Ureter (tissue), 1 donor: ENCODE measurements around the gene MEG3. TPM values are rescaled to one million over a fixed set of nuclear protein-coding genes. Genes with fewer than 3 reads are reported as not detected.
A peak's percentile ranks its signal among the peaks of the same experiment; 100 is the strongest.

Experiments used
- DNase-seq: peaks from one replicate; pipeline ENCODE4 v3.0.0-alpha.2; 2020; ENCODE audit warnings: low spot score
- total RNA-seq: library from RNA; stranded (reverse); gene quantifications from one replicate; pipeline ENCODE4 v1.2.4, GENCODE V29; 2023
- donor health status: DM: yes; HTN: yes; CAD: no.

Gene MEG3
- total RNA-seq, result 77.9 TPM

GRCh38 chr14:100825713-100826331, at the start of gene MEG3:
TSS of gene MEG3 (plus strand) at chr14:100826118.
- no peak for DNase-seq

DNA sequence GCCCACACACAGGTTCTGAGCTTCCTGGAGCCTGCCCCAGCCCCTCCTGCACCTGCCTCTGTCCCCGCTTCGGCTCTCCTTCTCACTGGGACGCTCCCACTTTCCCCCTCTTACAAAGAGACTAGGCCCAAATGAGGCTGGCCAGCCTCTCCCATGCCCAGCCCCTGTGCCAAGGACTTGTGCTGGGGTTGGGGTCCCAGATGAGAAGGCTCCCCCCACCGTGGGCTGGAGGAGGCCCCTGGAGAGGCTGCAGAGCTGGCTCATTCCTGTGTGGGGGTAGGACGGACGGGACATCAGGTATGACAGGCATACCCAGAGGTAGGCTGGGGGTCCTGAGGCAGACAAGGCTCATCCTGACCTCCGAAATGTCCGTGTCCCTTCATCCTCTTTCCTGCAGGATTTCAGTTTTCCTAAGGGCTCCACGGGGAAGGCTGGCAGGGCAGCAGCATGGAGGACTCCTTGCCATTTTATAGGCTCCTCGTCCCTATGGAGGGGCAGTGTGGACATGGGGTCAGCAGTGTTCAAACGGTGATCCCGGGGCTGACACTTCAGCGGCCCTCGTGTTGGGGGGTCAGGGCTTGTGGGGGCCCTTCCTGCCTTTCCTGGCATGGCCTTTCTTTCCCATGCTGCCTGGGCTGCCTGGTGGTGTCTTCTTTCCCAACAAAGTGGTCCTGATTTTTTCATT, 49.1 kb upstream of the MEG3 start:
- DNase-seq, result peak; percentile 17

- no peak for DNase-seq
Observed at GRCh38 chr14:100777366-100777817, 48.5 kb upstream of the MEG3 start.

DNA sequence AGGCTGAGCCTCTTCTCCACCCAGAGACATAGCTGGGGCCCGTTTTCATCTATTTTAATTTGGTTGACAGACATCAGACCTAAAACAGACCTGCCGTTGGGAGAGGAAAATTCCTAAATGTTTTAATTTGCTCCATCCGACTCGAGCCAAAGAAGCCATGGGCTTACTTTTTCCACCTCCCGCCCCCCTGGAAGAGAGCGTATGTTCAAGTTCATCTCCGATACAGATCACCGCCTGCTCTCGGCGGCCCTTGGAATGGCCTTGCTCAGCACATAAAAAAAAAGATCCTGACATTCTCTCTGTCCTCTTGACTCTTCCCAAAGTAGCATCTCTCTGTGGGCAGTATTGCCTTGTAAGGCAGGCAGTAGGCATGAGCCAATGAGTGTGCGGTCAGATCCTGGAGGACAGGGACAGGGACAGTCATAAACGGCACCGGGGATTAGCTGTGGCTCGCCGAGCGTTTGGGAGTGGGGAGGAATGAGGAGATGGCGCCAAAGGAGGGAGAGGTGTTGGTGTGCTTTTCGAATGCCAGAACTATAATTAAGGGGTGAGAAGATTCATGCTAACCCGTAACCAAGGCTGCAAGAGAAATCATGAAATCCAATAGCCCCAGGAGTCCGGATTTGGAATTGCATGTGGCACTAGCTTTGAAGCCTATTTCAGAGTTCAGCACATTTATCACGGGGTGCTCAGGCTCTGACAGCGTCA, 47.9 kb upstream of the MEG3 start:
- DNase-seq, result no peak

DNA sequence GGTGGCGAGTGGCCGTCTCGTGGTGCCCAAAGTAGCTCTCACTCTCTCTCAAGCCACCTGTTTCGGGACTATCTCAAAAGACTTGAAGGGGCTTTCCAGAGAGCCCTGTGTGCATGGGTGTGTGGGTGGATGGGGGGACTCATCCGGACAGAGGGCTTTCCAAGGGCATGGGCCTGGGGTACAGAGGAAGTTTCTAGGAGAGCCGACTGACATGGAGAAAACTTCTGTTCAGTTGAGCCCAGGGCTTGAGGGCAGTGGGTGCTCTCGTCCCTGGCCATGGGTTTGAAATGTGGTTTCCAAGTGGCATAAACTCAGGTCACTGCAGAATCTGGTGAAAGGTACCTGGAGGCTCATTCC, 47.4 kb upstream of the MEG3 start:
- no peak for DNase-seq

GRCh38 chr14:100778951-100779690, 46.8 kb upstream of the MEG3 start:
- DNase-seq, result no peak

- no peak for DNase-seq
Observed at GRCh38 chr14:100779691-100780080, 46.2 kb upstream of the MEG3 start.

DNA sequence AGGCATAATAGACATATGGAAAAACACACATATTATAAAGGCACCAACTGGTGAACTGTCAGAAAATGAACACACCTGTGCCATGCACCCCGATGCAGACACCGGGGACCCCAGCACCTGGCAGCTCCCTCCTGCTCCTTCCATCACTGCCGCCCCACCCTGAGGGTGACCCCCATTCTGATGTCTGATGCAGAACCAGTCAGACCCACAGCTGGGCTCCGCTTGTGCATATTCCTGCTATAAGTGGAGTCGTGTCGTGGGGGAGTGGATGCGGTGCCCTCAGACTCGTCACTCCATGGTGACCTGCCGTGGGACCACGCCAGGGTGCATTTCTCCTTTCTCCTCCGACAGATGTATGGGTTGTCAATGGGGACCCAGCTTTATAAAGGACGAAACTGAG, 45.7 kb upstream of the MEG3 start:
- DNase-seq, result no peak

DNA sequence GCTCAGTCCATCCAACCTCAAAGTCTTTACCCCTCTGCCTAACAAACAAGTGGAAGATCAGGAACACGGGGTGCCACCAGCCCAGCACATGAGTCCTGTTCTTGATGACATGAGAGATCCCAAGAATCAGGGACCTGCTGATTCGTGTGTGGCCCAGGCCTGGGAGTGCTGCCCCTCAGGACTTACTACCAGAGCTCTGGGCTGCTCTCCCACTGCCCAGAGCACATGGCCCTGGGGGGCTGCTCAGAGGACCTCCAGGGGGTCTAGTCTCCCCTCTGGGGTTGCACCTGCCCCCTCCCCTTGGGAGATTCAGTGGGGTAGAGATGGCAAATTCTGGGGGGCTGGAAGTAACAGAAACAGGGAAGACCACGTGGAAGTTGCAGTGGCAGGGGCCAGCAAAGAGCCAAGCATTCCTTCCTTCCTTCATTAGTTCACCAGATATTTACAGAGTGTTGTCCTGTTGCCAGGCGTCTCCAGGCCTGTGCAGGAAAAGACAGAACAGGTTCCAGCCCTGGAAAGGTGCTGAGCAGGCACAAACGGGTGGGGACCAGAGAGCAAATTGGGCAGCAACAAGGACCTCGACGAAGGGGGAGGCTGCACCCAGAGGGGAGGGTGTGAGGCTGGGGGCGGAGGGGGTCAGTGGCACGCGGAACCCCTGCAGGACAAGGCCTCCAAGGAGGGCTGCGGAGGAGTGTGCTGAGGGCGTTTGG, 45.1 kb upstream of the MEG3 start:
- no peak for DNase-seq

- DNase-seq, result no peak
Observed at GRCh38 chr14:100781952-100782351, 44.0 kb upstream of the MEG3 start.

DNA sequence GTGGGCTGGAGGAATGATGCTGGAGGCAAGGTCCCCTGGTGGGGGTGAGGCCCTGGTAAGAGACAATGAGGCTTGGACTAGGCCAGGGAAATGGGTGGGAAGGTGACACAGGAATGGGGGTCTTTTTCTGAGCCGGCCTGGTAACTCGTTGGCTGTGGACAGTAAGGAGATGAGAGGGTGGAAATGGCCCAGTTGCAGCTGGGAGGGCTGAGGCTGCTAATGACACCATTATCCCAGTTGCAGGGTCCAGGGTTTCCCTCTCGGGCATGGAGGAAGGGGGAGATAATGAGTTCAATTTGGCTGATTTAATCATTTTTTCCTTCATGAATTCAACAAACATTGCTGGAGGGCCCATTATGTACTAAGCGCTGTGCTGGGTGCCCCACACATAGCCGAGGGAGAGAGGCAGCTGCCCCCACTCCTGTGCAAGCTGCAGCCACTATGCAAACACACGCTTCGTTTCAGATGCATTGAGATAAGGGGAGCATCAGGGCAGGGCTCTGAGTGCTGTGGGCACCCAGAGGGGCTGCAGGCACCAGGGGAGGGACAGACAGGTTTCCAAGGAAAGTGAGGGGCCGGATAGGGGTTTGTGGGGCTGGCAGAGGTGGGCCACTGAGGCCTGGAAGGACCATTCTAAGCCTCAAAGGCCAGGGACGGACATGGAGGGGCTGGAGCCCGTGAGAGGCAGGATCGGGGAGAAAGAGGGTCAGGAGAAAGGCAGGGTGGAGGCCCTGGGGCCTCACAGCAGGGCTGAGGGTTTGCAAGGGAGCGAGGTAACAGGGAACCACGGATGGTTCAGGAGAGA, 43.2 kb upstream of the MEG3 start:
- DNase-seq, result no peak

- DNase-seq, result no peak
Observed at GRCh38 chr14:100783630-100784370, 42.1 kb upstream of the MEG3 start.

DNA sequence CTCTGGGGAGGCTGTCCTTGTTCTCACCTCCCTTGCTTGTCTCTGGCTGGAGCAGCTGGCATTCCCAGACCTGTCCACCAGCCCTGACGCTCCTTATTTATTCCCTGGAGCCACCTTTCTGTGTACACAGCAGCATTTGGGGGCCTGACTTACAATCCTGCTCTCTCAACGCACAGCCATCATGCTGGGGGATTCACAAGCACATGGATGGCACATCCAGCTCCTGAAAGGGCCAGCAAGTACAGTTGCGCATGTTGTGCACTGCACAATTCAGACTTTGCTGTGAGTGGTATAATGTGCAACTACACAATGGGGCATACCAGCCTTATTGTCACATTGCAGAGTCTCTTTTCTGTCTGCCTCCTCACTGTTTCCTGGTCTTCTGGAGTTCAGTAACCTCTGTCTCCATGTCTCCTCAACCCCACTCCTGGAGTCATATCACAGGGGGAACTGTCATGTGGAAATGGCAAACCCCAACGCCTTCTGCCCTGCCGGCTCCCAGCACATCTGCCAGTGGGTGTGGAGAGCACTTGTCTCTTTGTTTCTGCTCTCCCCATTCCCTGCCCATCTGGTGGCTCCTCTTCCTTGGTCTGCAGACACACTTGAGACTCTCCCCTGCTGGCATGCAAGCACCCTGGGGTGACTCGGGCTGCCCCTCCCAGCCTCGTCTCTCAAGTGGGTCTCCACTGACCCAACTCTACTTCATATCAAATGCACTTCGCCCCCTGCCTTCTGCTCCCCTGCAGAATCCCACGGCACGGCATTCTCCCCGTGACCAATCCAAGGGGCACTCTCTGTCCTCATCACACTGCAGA, 41.2 kb upstream of the MEG3 start:
- no peak for DNase-seq

DNA sequence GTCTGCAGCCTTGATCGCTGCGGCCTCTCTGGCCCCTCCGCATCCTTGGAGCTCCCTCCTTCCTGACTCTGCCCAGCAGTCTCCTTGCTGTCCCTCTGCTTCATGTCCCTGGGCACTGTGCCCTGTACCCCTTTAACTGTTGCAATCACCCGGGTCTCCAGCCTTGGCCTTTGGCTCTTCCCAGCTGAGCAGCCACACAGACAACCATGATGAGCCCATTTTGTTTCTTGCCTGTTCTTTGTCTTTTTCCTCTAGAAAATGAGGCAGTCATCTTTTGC, 40.6 kb upstream of the MEG3 start:
- no peak for DNase-seq

DNA sequence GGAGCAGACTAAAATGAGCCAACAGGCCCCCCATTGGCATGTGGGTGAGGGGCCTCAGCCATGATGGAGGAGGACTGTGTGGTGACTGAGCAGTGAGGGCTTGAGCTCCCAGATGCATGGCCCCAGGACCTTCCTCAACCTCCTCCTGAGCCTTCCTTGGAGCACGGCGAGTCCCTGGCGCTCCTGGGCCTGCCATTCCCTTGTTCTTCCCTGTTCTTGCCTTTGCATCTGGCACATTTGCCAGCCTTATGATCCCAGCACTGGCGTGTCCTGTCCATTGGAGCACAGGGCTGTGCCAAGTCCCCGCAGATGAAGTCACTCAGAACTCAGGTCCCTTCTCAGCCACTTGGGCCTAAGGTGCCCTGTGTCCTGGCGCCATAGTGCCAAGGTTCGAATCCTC, 40.3 kb upstream of the MEG3 start:
- DNase-seq, result no peak

DNA sequence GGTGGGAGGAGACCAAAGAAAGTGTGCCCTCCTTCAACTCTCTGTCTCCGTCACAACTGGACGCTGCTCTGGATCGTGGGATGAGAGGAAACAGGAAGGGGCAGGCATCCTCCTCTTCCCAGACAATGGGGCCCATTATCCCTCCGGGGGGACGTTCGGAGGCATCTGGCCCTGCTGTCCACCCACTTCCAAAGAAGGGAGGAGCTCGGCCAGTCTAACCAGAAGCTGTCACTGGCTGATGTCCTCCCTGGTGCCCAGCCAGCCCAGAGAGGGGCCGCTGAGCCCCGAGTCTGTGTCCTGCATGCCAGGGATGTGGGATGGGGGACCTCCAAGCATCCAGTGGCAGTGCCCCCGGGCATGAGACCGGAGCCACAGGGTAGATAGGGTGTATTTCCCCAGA, 39.8 kb upstream of the MEG3 start:
- no peak for DNase-seq

DNA sequence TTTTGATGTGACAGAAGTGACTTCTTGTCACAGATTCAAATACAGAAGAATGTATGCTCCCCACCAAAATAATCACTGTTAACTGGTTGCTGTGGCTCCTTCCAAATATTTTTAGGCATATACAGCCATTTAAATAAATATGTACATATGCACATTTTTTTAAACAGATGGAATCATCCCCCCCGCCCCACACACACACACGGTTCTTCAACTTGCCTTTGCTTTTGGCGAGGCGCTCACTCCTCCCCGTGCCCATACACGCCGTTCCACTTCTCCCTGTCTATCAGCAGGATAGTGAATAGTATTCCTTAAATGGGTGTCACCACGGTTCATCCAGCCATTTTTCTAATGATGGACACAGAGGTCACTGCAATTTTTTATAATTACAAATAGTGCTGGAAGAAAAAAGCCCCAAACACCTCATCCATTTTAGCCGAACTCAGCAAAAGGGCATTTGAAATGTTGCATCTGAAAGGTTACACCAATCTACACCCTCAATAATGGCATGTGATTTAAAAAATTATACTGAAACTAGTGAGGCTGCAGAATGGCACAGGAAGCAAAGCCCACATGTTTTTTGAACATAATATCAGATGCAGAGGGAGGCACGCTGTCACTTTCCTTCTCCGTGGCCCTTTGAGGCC, 39.2 kb upstream of the MEG3 start:
- DNase-seq, result no peak

DNA sequence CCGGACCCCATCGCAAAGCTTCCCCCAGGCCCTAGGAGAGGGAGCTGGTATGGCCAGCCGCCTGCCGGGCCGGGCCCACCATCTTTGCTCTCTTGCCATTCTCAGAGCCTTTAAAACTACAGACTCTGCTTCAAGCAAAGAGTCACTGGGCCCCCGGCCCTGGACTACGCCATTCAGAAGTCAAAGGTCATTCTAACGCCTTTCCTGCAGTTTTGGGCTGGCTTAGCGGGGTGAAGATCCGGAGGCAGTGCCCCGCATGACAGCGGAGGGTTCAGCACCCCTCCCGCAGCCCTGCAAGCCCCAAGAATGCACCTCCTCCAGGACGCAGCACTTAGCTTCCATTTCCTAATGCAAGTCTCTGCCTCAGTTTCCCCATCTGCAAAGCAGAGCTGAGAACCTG, 38.3 kb upstream of the MEG3 start:
- no peak for DNase-seq

DNA sequence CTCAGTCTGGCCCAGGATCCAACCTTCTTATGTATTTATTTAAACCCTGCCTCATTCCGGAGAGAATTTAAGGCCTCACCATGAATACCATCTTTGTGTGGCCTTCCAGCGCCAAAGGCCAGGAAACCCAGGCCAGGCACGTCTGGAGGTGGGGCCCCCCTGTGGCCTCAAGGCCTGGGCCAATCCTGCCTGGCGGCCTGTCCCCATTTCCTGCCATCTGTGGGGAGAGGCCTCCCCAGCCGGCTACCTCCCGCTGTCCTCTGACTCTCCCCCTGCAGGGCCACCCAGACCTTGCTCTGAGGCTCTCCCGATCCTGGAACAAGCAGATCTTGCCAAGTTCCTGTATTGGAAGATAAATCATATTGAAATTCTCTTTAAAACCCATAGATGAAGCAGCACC, 37.4 kb upstream of the MEG3 start:
- DNase-seq, result no peak
